GM12878 (cell line): ENCODE results near the gene PRDM16. TPM values are rescaled to one million over a fixed set of nuclear protein-coding genes. Genes with fewer than 3 reads are reported as not detected.

ENCODE experiments used
- CEBPB ChIP-seq, 2 experiments: fragments of 150-350 bp in 1 of 2; IDR thresholded peaks; 2 replicates each; pipeline ENCODE4 v1.6.1; 2012 to 2014; ENCODE audit warnings: low read depth in 2 of 2, low read length in 2 of 2, borderline replicate concordance in 1 of 2, inconsistent platforms in 1 of 2
- CREB1 ChIP-seq: IDR thresholded peaks from 2 replicates; pipeline ENCODE4 v1.6.1; 2012; ENCODE audit warnings: low read depth, mild to moderate bottlenecking, inconsistent platforms
- POU2F2 ChIP-seq: IDR thresholded peaks from 3 replicates; pipeline ENCODE4 v1.6.1; 2011; ENCODE audit warnings: low read depth, mild to moderate bottlenecking, low read length, borderline replicate concordance
- SMAD5 ChIP-seq: IDR thresholded peaks from 2 replicates; pipeline ENCODE4 v1.6.1; 2016; ENCODE audit warnings: antibody characterized with exemption, low read depth
- ZBTB40 ChIP-seq: fragments of 450-650 bp; IDR thresholded peaks from 2 replicates; pipeline ENCODE4 v1.6.1; 2016; ENCODE audit warnings: mild to moderate bottlenecking, moderate library complexity, borderline replicate concordance
- ZNF274 ChIP-seq: IDR thresholded peaks from one replicate; pipeline ENCODE4 v1.8.0; 2011; ENCODE audit not compliant: insufficient read length, insufficient read depth
- ZNF592 ChIP-seq: fragments of 450-650 bp; IDR thresholded peaks from 2 replicates; pipeline ENCODE4 v1.6.1; 2017; ENCODE audit warnings: mild to moderate bottlenecking, moderate library complexity
- polyA plus RNA-seq, 11 experiments: library from polyadenylated mRNA; depleted of rRNA in 4 of 11; unstranded in 6 of 11; stranded (reverse) in 5 of 11; fragments of >200 nt; fragmentation: Nextera tagmentation in 4 of 11; fragmentation: Illumina TruSeq in 1 of 11; extraction: Ambion mirVana in 4 of 11; extraction: Trizol in 1 of 11; gene quantifications; 1 replicate in 1 of 11; 2 replicates in 10 of 11; pipeline versions ENCODE4 v1.2.1 to v1.2.3, GENCODE V29; 2011 to 2016; ENCODE audit warnings: inconsistent platforms in 2 of 11, missing spikeins in 2 of 11, low read depth in 1 of 11
- total RNA-seq, 4 experiments: library from RNA; depleted of rRNA in 3 of 4; stranded (reverse); fragments of >200 nt in 3 of 4; fragmentation: Illumina TruSeq in 1 of 4; extraction: Trizol in 1 of 4; gene quantifications; 2 replicates each; pipeline versions ENCODE4 v1.2.1 to v1.2.3, GENCODE V29; 2013 to 2021

Gene PRDM16
- total and polyA plus RNA-seq, 10 of the 15 experiments (the other 5 are each of a cell fraction or from before 2014, with no cell fraction given): 0.03 TPM; not detected in 9

GRCh38 chr1:3037281-3038040 lies 31.5 kb upstream of the PRDM16 start (continued):
- TF ChIP-seq SMAD5 (no peak), ZBTB40 (no peak), CEBPB (IDR thresholded peaks at IDR 0.05; ENCODE audit: borderline replicate concordance in 1 of 2, low read depth in 2 of 2, low read length in 2 of 2) (no peak), ZNF274 (no peak), CREB1 (no peak), POU2F2 (no peak), ZNF592 (no peak)
